ENCODE measurements around the gene PNKD.
A peak's percentile ranks its signal among the peaks of the same experiment; 100 is the strongest.

PNKD gene

GRCh38 chr2:218370410-218371063 is 100.2 kb downstream of the PNKD start:
- intact Hi-C loops (cut with micrococcal nuclease), result no loop called here
- H3K36me3 Mint-ChIP-seq (ENCODE audit: low read depth), result no peaks in the 10 kb centered on the region
- H3K9me3 Mint-ChIP-seq, result no peaks in the 10 kb centered on the region
- H3K4me1 Mint-ChIP-seq (ENCODE audit: low read depth), result peaks cover 59% of the 10 kb centered on the region
- H3K27ac Mint-ChIP-seq, result peak overlapping the region; percentile 98
- peak overlapping the region; percentile 13 for H3K4me3 Mint-ChIP-seq
- H3K27me3 Mint-ChIP-seq, result no peaks in the 10 kb centered on the region

- Mint-ChIP-seq H3K27ac (peak overlapping the region; percentile 6), H3K4me3 (no peak overlapping the region), H3K9me3 (no peaks in the 10 kb centered on the region), H3K36me3 (ENCODE audit: low read depth) (no peaks in the 10 kb centered on the region), H3K4me1 (ENCODE audit: low read depth) (peaks cover 49% of the 10 kb centered on the region), H3K27me3 (no peaks in the 10 kb centered on the region)
- intact Hi-C loops (cut with micrococcal nuclease), result no loop called here
Observed at GRCh38 chr2:218371983-218372350, 101.6 kb downstream of the PNKD start.

- peaks cover 41% of the 10 kb centered on the region for H3K4me1 Mint-ChIP-seq (ENCODE audit: low read depth)
- intact Hi-C loops (cut with micrococcal nuclease), result no loop called here
- no peaks in the 10 kb centered on the region for H3K36me3 Mint-ChIP-seq (ENCODE audit: low read depth)
- H3K9me3 Mint-ChIP-seq, result no peaks in the 10 kb centered on the region
- no peak overlapping the region for H3K27ac Mint-ChIP-seq
- H3K4me3 Mint-ChIP-seq, result no peak overlapping the region
- no peaks in the 10 kb centered on the region for H3K27me3 Mint-ChIP-seq
Observed at GRCh38 chr2:218374795-218375194, 104.5 kb downstream of the PNKD start.

GRCh38 chr2:218375212-218375611 is 104.9 kb downstream of the PNKD start:
- Mint-ChIP-seq H3K36me3 (ENCODE audit: low read depth) (no peaks in the 10 kb centered on the region), H3K9me3 (no peaks in the 10 kb centered on the region)
- intact Hi-C loops (cut with micrococcal nuclease), result no loop called here

GRCh38 chr2:218378053-218378452 is 107.7 kb downstream of the PNKD start:
- Mint-ChIP-seq H3K27me3 (no peaks in the 10 kb centered on the region), H3K4me1 (ENCODE audit: low read depth) (peaks cover 33% of the 10 kb centered on the region), H3K4me3 (no peak overlapping the region), H3K9me3 (no peaks in the 10 kb centered on the region), H3K36me3 (ENCODE audit: low read depth) (no peaks in the 10 kb centered on the region), H3K27ac (peak overlapping the region; percentile 31)
- intact Hi-C loops (cut with micrococcal nuclease), result no loop called here

More at GRCh38 chr2:218375212-218375611, 104.9 kb downstream of the PNKD start:
- H3K4me3 Mint-ChIP-seq, result no peak overlapping the region
- H3K27ac Mint-ChIP-seq, result no peak overlapping the region
- no peaks in the 10 kb centered on the region for H3K27me3 Mint-ChIP-seq
- peaks cover 41% of the 10 kb centered on the region for H3K4me1 Mint-ChIP-seq (ENCODE audit: low read depth)

- peak within 1 kb of the TSS; percentile 84 for H3K27ac Mint-ChIP-seq
- H3K4me1 Mint-ChIP-seq (ENCODE audit: low read depth), result peaks cover 69% of the 10 kb centered on the region
- H3K9me3 Mint-ChIP-seq, result no peaks in the 10 kb centered on the region
- H3K27me3 Mint-ChIP-seq, result no peaks in the 10 kb centered on the region
- H3K4me3 Mint-ChIP-seq, result peak within 1 kb of the TSS; percentile 65
- intact Hi-C loops (cut with micrococcal nuclease), result no loop called here
- H3K36me3 Mint-ChIP-seq (ENCODE audit: low read depth), result no peaks in the 10 kb centered on the region
Observed at GRCh38 chr2:218381916-218382366, 111.6 kb downstream of the PNKD start, which contains the start of gene SLC11A1. SLC11A1 (plus strand) TSS chr2:218382273; CDS start chr2:218382369, 96 bp downstream.

- Mint-ChIP-seq H3K36me3 (ENCODE audit: low read depth) (no peaks in the 10 kb centered on the region), H3K9me3 (no peaks in the 10 kb centered on the region), H3K4me1 (ENCODE audit: low read depth) (peaks cover 77% of the 10 kb centered on the region), H3K4me3 (peak overlapping the region; percentile 65), H3K27me3 (no peaks in the 10 kb centered on the region), H3K27ac (peak overlapping the region; percentile 84)
- intact Hi-C loops (cut with micrococcal nuclease), result no loop called here
Observed at GRCh38 chr2:218382785-218383184, 112.5 kb downstream of the PNKD start.

- intact Hi-C loops (cut with micrococcal nuclease), result no loop called here
- no peaks in the 10 kb centered on the region for H3K36me3 Mint-ChIP-seq (ENCODE audit: low read depth)
- H3K4me3 Mint-ChIP-seq, result no peak overlapping the region
- H3K27ac Mint-ChIP-seq, result peak overlapping the region; percentile 84
- H3K9me3 Mint-ChIP-seq, result no peaks in the 10 kb centered on the region
- H3K27me3 Mint-ChIP-seq, result no peaks in the 10 kb centered on the region
- peaks cover 78% of the 10 kb centered on the region for H3K4me1 Mint-ChIP-seq (ENCODE audit: low read depth)
Observed at GRCh38 chr2:218383892-218384519, 113.7 kb downstream of the PNKD start.

GRCh38 chr2:218384975-218385374 is 114.7 kb downstream of the PNKD start:
- Mint-ChIP-seq H3K27me3 (no peaks in the 10 kb centered on the region), H3K4me3 (no peak overlapping the region), H3K27ac (no peak overlapping the region), H3K4me1 (ENCODE audit: low read depth) (peaks cover 81% of the 10 kb centered on the region), H3K9me3 (no peaks in the 10 kb centered on the region), H3K36me3 (ENCODE audit: low read depth) (no peaks in the 10 kb centered on the region)
- intact Hi-C loops (cut with micrococcal nuclease), result no loop called here

- intact Hi-C loops (cut with micrococcal nuclease), result no loop called here
- Mint-ChIP-seq H3K27me3 (no peaks in the 10 kb centered on the region), H3K4me3 (no peak overlapping the region)
Observed at GRCh38 chr2:218386505-218387368, 116.4 kb downstream of the PNKD start.

GRCh38 chr2:218387369-218388194 is 117.3 kb downstream of the PNKD start:
- peak overlapping the region; percentile 69 for H3K4me3 Mint-ChIP-seq
- peak overlapping the region; percentile 76 for H3K27ac Mint-ChIP-seq
- H3K9me3 Mint-ChIP-seq, result no peaks in the 10 kb centered on the region
- peaks cover 5% of the 10 kb centered on the region for H3K36me3 Mint-ChIP-seq (ENCODE audit: low read depth)
- no peaks in the 10 kb centered on the region for H3K27me3 Mint-ChIP-seq
- intact Hi-C loops (cut with micrococcal nuclease), result no loop called here
- peaks cover 85% of the 10 kb centered on the region for H3K4me1 Mint-ChIP-seq (ENCODE audit: low read depth)

More at GRCh38 chr2:218386505-218387368, 116.4 kb downstream of the PNKD start:
- H3K27ac Mint-ChIP-seq, result peak overlapping the region; percentile 76
- peaks cover 88% of the 10 kb centered on the region for H3K4me1 Mint-ChIP-seq (ENCODE audit: low read depth)
- H3K36me3 Mint-ChIP-seq (ENCODE audit: low read depth), result peaks cover 5% of the 10 kb centered on the region
- H3K9me3 Mint-ChIP-seq, result no peaks in the 10 kb centered on the region

- peaks cover 84% of the 10 kb centered on the region for H3K4me1 Mint-ChIP-seq (ENCODE audit: low read depth)
- peaks cover 5% of the 10 kb centered on the region for H3K36me3 Mint-ChIP-seq (ENCODE audit: low read depth)
- H3K9me3 Mint-ChIP-seq, result no peaks in the 10 kb centered on the region
- H3K27ac Mint-ChIP-seq, result peak overlapping the region; percentile 72
- no peak overlapping the region for H3K4me3 Mint-ChIP-seq
- no peaks in the 10 kb centered on the region for H3K27me3 Mint-ChIP-seq
- intact Hi-C loops (cut with micrococcal nuclease), result no loop called here
Observed at GRCh38 chr2:218389333-218390150, 119.2 kb downstream of the PNKD start.

GRCh38 chr2:218391202-218391601 is 120.9 kb downstream of the PNKD start:
- intact Hi-C loops (cut with micrococcal nuclease), result no loop called here
- no peaks in the 10 kb centered on the region for H3K9me3 Mint-ChIP-seq
- no peak overlapping the region for H3K4me3 Mint-ChIP-seq
- peak overlapping the region; percentile 96 for H3K27ac Mint-ChIP-seq
- H3K36me3 Mint-ChIP-seq (ENCODE audit: low read depth), result peaks cover 7% of the 10 kb centered on the region
- no peaks in the 10 kb centered on the region for H3K27me3 Mint-ChIP-seq
- peaks cover 84% of the 10 kb centered on the region for H3K4me1 Mint-ChIP-seq (ENCODE audit: low read depth)
